NCI-H2029 treated with DMSO at 0.1 percent for 48 hours (cell line): ENCODE data around the gene WRAP73.

Experiments
- DNase-seq: peaks from one replicate; lab custom pipeline; 2025; lab: John Stamatoyannopoulos, UW

WRAP73 gene

GRCh38 chr1:3681898-3682806, 32.2 kb upstream of the WRAP73 start:
- DNase-seq: no peak

- DNase-seq: no peak
Observed at GRCh38 chr1:3681231-3681897, 31.5 kb upstream of the WRAP73 start.

DNA sequence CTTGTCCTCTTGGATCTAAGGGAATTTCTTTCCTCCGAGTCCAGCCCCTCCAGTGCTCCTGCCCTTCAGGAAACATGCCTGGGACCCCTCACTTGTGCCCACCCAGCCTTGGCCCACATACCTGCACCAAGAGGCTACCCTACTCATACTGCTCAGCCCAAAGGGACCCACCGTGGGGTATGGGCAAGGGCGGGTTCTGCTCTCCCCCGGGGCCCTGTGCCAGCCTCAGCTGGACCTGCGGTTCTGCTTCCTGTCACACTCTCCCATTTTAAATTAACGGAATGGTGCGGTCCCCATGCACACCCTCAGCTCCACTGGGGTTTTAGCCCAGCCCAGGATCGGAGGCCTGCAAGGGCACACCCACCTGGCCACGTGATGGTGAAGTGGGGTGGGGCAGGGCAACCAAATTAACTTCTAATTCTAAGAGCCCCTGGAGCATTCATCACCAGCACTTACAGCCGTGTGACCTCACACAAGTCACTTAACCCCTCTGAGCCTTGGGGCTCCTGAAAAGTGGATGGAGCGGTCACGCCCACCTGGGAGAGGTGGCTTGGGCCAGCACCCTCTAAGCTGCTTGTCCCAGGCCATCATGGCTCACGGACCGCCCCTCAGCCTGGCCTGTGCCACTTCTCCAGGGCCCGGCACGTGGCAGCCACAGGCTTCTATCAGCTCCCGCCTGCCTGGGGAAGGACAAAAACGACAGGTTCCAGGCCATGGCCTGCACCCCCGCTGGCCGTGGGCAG, 30.8 kb upstream of the WRAP73 start:
- DNase-seq: no peak

DNA sequence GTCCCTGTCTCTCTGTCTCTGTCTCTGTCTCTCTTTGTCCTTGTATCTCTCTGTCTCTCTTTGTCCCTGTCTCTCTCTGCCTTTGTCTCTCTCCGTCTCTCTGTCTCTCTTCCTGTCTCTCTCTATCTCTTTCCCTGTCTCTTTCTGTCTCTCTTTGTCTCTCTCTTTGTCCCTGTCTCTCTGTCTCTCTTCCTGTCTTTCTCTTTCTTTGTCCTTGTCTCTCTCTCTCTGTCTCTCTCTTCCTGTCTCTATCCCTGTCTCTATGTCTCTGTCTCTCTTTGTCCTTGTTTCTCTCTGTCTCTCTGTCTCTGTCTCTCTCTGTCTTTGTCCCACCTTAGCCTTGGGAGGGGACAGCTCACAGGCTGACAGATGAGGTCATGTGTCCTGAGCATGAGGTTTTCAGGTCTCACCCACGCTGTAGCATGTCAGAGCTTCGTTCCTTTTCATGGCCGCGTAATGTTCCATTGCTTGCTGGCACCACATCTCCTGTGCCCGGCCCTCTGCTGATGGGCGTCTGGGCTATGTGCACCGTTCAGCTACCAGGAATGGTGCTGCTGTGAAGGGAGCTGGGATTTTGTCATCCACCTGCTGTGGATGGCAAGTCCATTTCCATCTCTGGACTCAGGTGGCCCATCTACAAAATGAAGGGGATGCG, 30.0 kb upstream of the WRAP73 start:
- no peak for DNase-seq

DNA sequence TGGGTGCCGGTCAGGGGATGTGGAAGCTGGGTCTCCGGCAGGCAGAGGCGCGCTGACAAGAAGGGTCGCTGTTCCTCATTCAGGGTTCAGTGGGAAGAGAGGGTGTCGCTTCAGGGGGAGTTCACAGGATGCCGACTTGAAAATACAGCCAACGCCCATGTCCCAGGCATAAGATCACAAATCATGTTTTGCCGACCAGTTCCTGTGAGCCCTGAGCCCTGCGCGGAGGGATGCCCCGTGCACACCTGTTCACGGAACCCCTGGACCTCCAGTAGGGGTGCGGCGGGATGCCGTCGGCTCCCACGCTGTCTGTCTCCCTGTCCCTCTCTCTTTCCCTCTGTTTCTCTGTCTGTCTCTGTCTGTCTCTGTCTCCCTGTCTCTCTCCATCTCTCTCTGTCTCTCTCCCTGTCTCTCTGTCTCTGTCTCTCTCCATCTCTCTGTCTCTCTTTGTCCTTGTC, 29.2 kb upstream of the WRAP73 start:
- no peak for DNase-seq

GRCh38 chr1:3678361-3679097, 28.6 kb upstream of the WRAP73 start:
- DNase-seq: no peak

- DNase-seq: no peak
Observed at GRCh38 chr1:3677484-3677883, 27.6 kb upstream of the WRAP73 start.

DNA sequence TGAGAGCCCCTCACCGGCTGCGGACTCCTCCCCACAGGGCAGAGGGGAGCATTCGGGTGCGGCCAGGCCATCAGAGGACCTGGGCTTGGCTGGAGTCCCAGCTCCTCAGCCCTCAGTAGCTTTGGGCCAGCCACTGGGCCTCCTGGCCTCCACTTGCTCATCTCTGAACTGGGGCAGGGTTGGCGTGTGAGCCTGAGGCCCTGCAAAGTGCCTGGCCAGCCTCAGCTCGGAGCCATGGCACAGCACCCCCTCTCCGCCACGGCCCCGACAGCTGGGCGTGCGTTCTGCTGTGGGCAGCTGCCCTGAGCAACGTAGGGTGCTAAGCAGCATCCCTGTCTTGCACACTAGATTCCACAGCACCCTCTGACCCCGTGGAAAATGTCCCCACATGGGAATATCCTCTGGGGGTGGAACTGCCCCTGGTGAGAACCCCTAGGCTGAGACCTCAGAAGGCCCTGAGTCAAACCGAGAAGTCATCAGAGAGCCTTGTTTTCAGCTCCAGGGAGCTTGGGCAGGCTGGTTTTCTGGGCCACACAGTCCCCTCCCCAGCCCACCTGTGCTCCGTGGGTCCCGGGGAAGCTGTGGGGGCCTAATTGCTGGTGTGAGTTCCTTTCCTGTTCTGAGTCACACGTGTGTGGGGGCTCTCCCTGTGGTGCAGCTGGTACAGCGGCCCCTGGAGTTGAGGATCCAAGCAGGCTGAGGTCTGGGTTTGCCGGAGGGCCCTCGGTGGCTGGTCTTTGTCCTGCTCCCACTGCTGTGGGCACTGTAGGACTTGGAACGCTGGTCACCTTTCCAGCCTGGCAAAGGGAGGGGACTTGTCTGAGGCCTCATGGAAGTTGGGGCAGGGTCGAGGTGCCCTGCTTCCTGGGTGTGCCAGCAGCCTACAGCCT, 26.9 kb upstream of the WRAP73 start:
- DNase-seq: no peak

GRCh38 chr1:3675436-3675835, 25.5 kb upstream of the WRAP73 start:
- DNase-seq: no peak

- no peak for DNase-seq
Observed at GRCh38 chr1:3674100-3675094, 24.5 kb upstream of the WRAP73 start.

DNA sequence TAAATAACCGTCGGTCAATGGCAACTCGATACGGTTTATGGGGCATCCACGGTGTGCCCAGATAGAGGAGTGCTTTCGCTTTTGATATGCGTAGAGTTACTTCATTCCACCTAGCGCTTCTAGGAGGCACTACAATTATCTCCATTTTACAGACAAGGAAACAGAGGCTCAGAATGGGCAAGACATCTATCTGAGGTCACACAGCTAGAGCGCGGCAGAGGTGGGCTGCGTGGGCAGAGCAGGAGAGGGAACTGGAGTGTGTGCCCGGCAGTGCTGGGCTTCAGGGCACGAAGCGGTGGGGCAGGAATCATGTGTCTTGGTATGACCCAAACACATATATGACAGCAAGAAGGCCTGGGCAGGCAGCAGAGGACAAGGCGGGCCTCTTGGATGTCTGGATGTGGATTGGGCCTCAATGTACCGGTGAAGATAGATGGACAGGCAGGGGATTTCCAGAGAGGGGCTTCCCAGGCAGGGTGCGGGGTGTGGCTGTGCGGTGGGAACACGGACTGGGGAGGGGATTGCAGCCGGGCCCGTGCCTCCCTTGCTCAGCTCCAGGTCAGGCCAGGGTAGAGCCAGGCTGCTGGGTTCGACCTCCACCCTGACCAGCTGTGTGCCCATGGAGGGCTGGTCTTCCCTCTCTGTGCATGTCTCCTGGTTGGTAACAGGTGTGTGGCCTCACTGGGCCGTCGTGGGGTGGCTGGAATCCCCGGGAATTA, 23.6 kb upstream of the WRAP73 start:
- DNase-seq: no peak

DNA sequence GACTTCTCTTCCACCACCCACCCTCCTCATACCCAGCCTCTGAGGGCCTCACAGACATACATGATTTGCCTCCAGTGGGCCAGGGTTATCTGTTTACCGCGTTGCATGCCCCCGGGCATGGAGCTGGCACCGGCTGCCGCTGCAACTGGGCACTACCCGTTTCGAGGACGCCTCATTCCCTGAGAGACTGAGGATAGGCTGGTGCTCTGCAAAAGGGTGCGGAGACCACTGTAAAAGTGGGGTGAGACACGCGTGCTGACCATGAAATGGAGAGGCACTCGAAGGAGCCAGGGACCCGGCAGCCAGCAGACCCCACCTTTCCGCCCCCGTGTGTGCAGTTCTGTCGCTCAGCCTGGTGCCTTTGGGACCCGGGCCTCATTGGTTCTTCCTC, 23.1 kb upstream of the WRAP73 start:
- no peak for DNase-seq

DNA sequence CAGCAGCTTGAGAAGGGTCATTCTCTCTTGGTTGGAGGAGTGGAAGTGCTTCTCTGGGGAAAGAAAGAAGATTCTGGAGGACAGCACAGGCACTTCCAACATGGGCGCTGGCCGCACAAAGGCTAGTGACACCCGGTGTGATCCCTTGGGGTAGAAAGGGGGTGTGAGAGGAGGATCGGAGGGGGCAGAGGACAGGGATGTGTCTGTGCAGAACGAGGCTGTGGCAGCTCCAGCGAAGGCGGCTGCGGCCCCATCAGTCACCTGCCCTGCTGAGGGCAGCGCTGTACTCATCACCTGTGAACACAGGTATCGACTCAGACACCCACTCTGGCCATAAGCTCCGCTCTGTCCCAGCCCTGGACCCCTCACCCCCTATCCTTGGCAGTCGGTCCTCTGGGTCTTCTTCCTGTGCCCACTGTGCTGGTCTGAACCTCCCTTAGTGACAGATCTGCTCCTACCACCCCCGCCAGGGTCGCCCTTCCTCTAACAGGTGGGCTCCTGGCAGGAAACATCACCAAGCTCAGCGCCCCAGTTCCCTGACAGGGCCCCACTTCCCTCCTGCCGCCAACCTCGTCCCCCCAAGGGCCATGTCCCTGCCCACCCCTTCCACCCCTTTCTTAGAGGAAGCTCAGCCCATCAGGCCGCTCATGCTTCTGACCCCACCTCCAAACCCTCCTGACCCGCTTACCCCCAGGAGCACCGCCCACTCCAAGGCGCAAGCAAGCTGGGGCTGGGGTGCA, 22.5 kb upstream of the WRAP73 start:
- no peak for DNase-seq

DNA sequence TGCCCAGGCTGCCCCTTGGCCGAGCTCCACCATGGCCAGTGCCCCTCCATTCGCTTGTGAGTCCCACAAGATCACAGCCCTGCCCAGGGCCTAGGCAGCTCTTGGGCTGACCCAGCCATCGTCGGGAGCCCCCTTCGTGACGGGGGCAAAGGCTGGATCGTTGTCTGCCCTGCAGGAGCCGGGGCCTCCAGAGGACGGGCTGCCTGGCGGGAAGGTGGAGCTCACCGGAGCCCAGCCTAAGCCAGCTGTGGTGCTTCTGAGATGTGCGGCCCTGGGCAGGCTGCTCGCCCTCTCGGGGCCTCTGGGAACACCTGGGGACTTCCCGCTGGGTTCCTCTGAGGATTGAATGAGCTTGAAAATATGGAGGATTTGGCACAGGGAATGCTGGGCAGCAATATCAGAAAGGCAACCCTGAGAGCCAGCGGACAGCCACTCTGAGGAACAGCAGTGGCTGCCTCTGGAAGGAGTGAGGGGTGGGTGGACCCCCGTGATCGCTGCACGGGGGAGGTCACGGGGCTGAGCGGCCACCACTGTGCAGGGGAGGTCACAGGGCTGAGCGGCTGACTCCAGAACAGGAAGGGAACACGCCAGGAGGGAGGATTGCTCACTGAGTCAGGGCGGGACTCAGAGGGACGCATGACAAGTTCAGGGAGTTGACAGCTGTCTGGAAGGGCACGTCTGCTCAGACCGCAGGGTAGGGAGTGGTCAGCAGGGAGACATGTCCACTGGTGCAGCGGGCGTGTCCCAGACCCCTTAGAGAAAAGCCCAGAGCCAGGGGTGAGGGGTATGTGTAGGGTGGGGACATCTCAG, 21.7 kb upstream of the WRAP73 start:
- DNase-seq: no peak

GRCh38 chr1:3670823-3671265, 20.9 kb upstream of the WRAP73 start:
- no peak for DNase-seq

- no peak for DNase-seq
Observed at GRCh38 chr1:3669971-3670431, 20.1 kb upstream of the WRAP73 start.

GRCh38 chr1:3669421-3669821, 19.5 kb upstream of the WRAP73 start:
- DNase-seq: no peak
